ENCODE results near the gene ADIPOR2. TPM values are rescaled to one million over a fixed set of nuclear protein-coding genes. Genes with fewer than 3 reads are reported as not detected.
"Not testable (repeated sequence)": the region's sequence is repeated elsewhere in the genome, so short reads cannot be mapped to it uniquely, and the experiment has no call there.

Gene ADIPOR2
- total RNA-seq, 1 experiment from 2014 or later, result 26.5 TPM

DNA sequence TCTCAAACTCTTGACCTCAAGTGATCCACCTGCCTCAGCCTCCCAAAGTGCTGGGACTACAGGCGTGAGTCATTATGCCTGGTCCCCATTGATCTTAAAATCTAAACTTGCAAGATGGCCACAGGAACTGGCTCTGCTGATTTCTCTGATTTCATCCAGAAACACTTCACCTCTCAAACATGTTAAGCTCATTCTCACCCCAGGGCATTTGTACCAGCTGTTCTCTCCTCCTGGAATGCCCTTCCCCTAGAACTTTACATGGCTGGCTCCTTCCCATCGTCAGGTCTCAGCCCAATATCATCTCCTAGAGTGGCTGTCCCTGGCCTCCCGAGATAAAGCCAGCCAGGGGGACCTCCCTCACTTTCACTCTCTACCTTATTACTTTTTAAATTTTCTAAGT lies 124.2 kb downstream of the ADIPOR2 start:
- H3K9me2 ChIP-seq (replicated peaks; ENCODE audit: low read length), result no peaks in the 10 kb centered on the region
- no peak for ATAC-seq
- ChIA-PET POLR2A (ENCODE audit: unreplicated experiment) (no interaction called here), CTCF (no interaction called here)
- H3K4me3 ChIP-seq (ENCODE audit: low read length), result no peak overlapping the region
- H3F3A ChIP-seq (ENCODE audit: low read length, unreplicated experiment), result no peaks in the 10 kb centered on the region
- no peaks in the 10 kb centered on the region for H4K20me1 ChIP-seq (ENCODE audit: low read length)
- no peak for DNase-seq
- no peaks in the 10 kb centered on the region for H3K36me3 ChIP-seq (ENCODE audit: low read depth, low read length)
- H2AFZ ChIP-seq (ENCODE audit: low read length), result no peak overlapping the region
- H3K4me2 ChIP-seq (ENCODE audit: low read length), result no peak overlapping the region
- intact Hi-C loops (cut with micrococcal nuclease), result no loop called here
- no TSS peak for BruUV-seq (replicated peaks)
- no peaks in the 10 kb centered on the region for H3K4me1 ChIP-seq (ENCODE audit: insufficient read depth, low read length)
- TF ChIP-seq EZH2 (IDR thresholded peaks at IDR 0.05; ENCODE audit: low read length, unreplicated experiment) (no peak), EZH2phosphoT487 (IDR thresholded peaks at IDR 0.05; ENCODE audit: borderline replicate concordance, low read length) (no peak)
- TF ChIP-seq, protein P1, sequence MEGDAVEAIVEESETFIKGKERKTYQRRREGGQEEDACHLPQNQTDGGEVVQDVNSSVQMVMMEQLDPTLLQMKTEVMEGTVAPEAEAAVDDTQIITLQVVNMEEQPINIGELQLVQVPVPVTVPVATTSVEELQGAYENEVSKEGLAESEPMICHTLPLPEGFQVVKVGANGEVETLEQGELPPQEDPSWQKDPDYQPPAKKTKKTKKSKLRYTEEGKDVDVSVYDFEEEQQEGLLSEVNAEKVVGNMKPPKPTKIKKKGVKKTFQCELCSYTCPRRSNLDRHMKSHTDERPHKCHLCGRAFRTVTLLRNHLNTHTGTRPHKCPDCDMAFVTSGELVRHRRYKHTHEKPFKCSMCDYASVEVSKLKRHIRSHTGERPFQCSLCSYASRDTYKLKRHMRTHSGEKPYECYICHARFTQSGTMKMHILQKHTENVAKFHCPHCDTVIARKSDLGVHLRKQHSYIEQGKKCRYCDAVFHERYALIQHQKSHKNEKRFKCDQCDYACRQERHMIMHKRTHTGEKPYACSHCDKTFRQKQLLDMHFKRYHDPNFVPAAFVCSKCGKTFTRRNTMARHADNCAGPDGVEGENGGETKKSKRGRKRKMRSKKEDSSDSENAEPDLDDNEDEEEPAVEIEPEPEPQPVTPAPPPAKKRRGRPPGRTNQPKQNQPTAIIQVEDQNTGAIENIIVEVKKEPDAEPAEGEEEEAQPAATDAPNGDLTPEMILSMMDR (conservative IDR thresholded peaks at IDR 0.05; ENCODE audit: low read depth, low read length), result no peak
- H3K9ac ChIP-seq (ENCODE audit: low read length), result no peak overlapping the region
- H3K27ac ChIP-seq (ENCODE audit: low read length), result no peak overlapping the region
- H3K9me3 ChIP-seq (ENCODE audit: low read length), result no peaks in the 10 kb centered on the region
- H3K27me3 ChIP-seq (ENCODE audit: low read length), result peaks cover 41% of the 10 kb centered on the region
- no peaks in the 10 kb centered on the region for H3K79me2 ChIP-seq (ENCODE audit: low read length)

DNA sequence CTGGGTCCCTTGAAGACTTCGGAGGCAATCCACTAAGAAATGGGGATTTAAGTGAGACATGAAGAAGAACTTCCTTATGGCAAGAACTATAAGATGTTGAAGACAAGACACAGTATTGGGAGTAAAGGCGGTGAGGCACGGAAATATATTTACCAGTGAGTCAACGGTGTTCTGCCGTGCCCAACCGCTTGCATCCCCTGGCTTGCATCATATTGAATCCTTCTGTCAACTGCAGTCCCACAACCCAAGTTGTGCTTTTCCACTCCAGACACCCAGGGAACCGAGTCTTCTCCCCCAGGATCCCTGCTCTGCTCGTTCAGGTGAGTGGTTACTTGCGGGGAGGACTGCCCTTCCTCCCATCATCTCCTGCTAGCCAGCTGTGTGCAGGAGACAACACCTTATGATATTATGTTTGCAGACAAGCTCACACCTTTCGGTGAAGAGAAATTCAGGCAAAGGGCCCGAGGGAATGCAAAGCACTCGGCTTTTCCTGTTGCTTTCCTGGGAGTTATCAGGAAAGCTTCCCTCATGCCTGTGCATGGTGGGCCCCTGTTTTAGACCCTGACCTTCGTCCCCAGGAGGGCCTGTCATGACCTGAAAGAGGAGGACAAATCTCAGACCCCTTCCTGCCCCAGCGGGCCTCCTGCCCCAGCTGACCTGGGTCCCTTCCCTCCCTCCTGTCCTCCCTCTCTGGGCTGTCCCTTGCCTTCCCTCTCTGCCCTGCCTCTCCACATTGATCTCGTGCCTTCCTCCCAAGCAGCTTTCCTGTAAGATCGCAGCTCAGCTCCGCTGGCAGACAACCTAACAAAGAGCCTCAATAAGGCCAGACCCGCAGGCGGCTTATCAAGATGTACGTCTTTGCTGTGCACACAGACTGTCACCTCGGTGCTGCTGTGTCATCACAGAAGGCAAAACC lies 125.2 kb downstream of the ADIPOR2 start:
- no peak overlapping the region for H2AFZ ChIP-seq (ENCODE audit: low read length)
- ChIA-PET POLR2A (ENCODE audit: unreplicated experiment) (no interaction called here), CTCF (no interaction called here)
- DNase-seq (no peak), ATAC-seq (no peak)
- no TSS peak for BruUV-seq (replicated peaks)
- no peaks in the 10 kb centered on the region for H3K36me3 ChIP-seq (ENCODE audit: low read depth, low read length)
- H3K79me2 ChIP-seq (ENCODE audit: low read length), result no peaks in the 10 kb centered on the region
- no peaks in the 10 kb centered on the region for H4K20me1 ChIP-seq (ENCODE audit: low read length)
- no peak overlapping the region for H3K4me2 ChIP-seq (ENCODE audit: low read length)
- intact Hi-C loops (cut with micrococcal nuclease), result no loop called here
- H3K9me2 ChIP-seq (replicated peaks; ENCODE audit: low read length), result no peaks in the 10 kb centered on the region
- H3K4me3 ChIP-seq (ENCODE audit: low read length), result no peak overlapping the region
- H3K4me1 ChIP-seq (ENCODE audit: insufficient read depth, low read length), result no peaks in the 10 kb centered on the region
- TF ChIP-seq EZH2phosphoT487 (IDR thresholded peaks at IDR 0.05; ENCODE audit: borderline replicate concordance, low read length) (no peak), EZH2 (IDR thresholded peaks at IDR 0.05; ENCODE audit: low read length, unreplicated experiment) (no peak)
- TF ChIP-seq, protein P1 (conservative IDR thresholded peaks at IDR 0.05; ENCODE audit: low read depth, low read length), result no peak
- no peaks in the 10 kb centered on the region for H3K9me3 ChIP-seq (ENCODE audit: low read length)
- peaks cover 51% of the 10 kb centered on the region for H3K27me3 ChIP-seq (ENCODE audit: low read length)
- H3F3A ChIP-seq (ENCODE audit: low read length, unreplicated experiment), result no peaks in the 10 kb centered on the region
- H3K27ac ChIP-seq (ENCODE audit: low read length), result no peak overlapping the region
- no peak overlapping the region for H3K9ac ChIP-seq (ENCODE audit: low read length)

DNA sequence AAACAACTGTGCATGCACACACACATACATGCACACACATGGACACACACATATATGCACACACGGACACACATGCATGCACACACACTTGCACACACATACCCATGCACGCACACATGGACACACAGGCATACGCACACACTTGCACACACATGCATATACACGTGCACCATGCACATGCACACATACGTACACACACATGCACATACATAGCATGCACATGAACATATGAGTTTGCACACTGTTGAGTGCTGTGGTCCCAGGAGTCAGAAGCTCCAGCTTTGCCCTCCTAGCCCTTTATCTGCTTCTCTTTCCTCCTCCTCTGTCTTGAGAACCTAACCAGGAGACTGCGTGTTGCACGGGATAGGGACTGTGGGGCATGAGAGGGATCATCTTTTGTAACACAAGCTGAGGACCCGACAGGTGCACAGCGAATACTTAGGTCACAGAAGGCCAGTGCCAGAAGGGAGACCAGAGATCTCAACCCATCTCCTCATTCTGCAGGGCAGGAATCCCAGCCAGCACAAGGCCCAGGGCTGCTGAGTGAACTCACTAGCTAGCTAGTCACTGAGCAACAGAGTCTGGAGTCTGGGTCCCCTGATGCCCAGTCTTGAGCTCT lies 126.0 kb downstream of the ADIPOR2 start:
- Histone ChIP-seq H3K4me2 (ENCODE audit: low read length) (no peak overlapping the region), H3F3A (ENCODE audit: low read length, unreplicated experiment) (no peaks in the 10 kb centered on the region), H2AFZ (ENCODE audit: low read length) (no peak overlapping the region), H3K9ac (ENCODE audit: low read length) (no peak overlapping the region), H3K27me3 (ENCODE audit: low read length) (peaks cover 59% of the 10 kb centered on the region), H3K4me3 (ENCODE audit: low read length) (no peak overlapping the region), H3K9me2 (replicated peaks; ENCODE audit: low read length) (no peaks in the 10 kb centered on the region), H4K20me1 (ENCODE audit: low read length) (no peaks in the 10 kb centered on the region), H3K36me3 (ENCODE audit: low read depth, low read length) (no peaks in the 10 kb centered on the region), H3K4me1 (ENCODE audit: insufficient read depth, low read length) (no peaks in the 10 kb centered on the region), H3K9me3 (ENCODE audit: low read length) (no peaks in the 10 kb centered on the region), H3K79me2 (ENCODE audit: low read length) (no peaks in the 10 kb centered on the region), H3K27ac (ENCODE audit: low read length) (no peak overlapping the region)
- ATAC-seq (no peak), DNase-seq (no peak)
- ChIA-PET CTCF (no interaction called here), POLR2A (ENCODE audit: unreplicated experiment) (no interaction called here)
- BruUV-seq (replicated peaks), result no TSS peak
- intact Hi-C loops (cut with micrococcal nuclease), result no loop called here
- TF ChIP-seq, protein P1 (conservative IDR thresholded peaks at IDR 0.05; ENCODE audit: low read depth, low read length), result no peak
- TF ChIP-seq EZH2phosphoT487 (IDR thresholded peaks at IDR 0.05; ENCODE audit: borderline replicate concordance, low read length) (no peak), EZH2 (IDR thresholded peaks at IDR 0.05; ENCODE audit: low read length, unreplicated experiment) (no peak)

DNA sequence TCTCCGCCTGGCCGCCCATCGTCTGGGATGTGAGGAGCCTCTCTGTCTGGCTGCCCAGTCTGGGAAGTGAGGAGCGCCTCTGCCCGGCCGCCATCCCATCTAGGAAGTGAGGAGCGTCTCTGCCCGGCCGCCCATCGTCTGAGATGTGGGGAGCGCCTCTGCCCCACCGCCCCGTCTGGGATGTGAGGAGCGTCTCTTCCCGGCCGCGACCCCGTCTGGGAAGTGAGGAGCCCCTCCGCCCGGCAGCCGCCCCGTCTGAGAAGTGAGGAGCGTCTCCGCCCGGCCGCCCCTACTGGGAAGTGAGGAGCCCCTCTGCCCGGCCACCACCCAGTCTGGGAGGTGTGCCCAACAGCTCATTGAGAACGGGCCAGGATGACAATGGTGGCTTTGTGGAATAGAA lies 127.1 kb downstream of the ADIPOR2 start:
- DNase-seq; H3K9ac ChIP-seq (ENCODE audit: low read length); ATAC-seq; H4K20me1 ChIP-seq (ENCODE audit: low read length); H3K36me3 ChIP-seq (ENCODE audit: low read depth, low read length); CTCF ChIA-PET; BruUV-seq (replicated peaks); H3K9me2 ChIP-seq (replicated peaks; ENCODE audit: low read length); H3K79me2 ChIP-seq (ENCODE audit: low read length); H3K9me3 ChIP-seq (ENCODE audit: low read length); H2AFZ ChIP-seq (ENCODE audit: low read length); H3K27ac ChIP-seq (ENCODE audit: low read length); POLR2A ChIA-PET (ENCODE audit: unreplicated experiment); H3F3A ChIP-seq (ENCODE audit: low read length, unreplicated experiment); H3K4me2 ChIP-seq (ENCODE audit: low read length); H3K4me3 ChIP-seq (ENCODE audit: low read length); H3K4me1 ChIP-seq (ENCODE audit: insufficient read depth, low read length); intact Hi-C loops (cut with micrococcal nuclease): not testable (repeated sequence)
- H3K27me3 ChIP-seq (ENCODE audit: low read length), result peaks cover 69% of the 10 kb centered on the region

Measured in PC-3 (cell line).